Prostate gland (tissue), 2 donors: ENCODE results near the gene CAPN5.

Experiments
- CTCF ChIP-seq, 4 experiments: fragments of 200-600 bp in 2 of 4; fragments of 450-650 bp in 2 of 4; sonication (generic) in 2 of 4; IDR thresholded peaks; 1 replicate in 3 of 4; 2 replicates in 1 of 4; pipeline ENCODE4 v1.5.1; 2016 to 2019; ENCODE audit warnings: antibody characterized with exemption in 4 of 4, mild to moderate bottlenecking in 2 of 4, moderate library complexity in 2 of 4
- POLR2A ChIP-seq: fragments of 450-650 bp; IDR thresholded peaks from one replicate; pipeline ENCODE4 v1.6.1; 2016; ENCODE audit warnings: antibody characterized with exemption, mild to moderate bottlenecking
- POLR2AphosphoS5 ChIP-seq: sonication (generic); formaldehyde crosslinking; IDR thresholded peaks from one replicate; pipeline ENCODE4 v1.6.1; 2017; ENCODE audit warnings: antibody characterized with exemption

- no peak for TF ChIP-seq CTCF (IDR thresholded peaks at IDR 0.05)
- no peak for TF ChIP-seq POLR2A
- TF ChIP-seq POLR2AphosphoS5, result no peak
Measured at GRCh38 chr11:77087723-77088225, 21.0 kb downstream of the CAPN5 start.
